Measurements from ENCODE around the gene UNCX. TPM values are rescaled to one million over a fixed set of nuclear protein-coding genes. Genes with fewer than 3 reads are reported as not detected.
"Not testable (repeated sequence)": the region's sequence is repeated elsewhere in the genome, so short reads cannot be mapped to it uniquely, and the experiment has no call there.

The UNCX gene
- total and polyA plus RNA-seq, 2 experiments from 2014 or later: not detected

DNA sequence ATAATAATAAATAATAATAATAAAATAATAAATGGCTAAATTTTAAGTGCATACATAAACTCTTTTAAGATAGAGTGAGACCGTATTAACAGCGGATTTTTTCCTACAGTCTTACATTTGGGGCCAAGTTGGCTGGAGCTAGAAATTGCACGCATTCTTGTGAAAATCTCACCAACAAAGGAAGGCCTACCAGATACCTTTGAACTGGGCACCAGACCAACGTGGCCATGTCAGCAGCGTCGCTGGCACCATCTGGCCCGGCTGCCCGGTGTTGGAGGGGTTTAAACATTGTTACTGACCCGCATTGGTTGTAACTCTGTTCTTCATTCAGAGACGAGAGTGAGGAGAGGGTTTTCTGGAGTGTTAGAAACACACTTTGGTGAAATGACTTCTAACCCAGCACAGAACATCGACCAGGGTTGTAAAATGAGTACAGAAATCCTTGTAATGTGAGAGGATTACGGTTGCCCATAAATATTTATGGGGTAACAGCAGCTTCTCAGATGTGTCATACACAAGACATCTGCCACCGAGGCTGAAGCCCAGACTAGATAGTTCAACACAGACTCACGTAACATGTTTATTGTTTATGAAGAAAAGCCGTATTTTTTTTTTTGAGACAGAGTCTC lies 34.6 kb upstream of the UNCX start:
- peak overlapping the region; percentile 43 for H3K4me2 ChIP-seq (ENCODE audit: unreplicated experiment)
- in situ Hi-C loops (cut with MboI): no loop called here
- H3K27me3 ChIP-seq (replicated peaks; ENCODE audit: insufficient read depth): peaks cover 16% of the 10 kb centered on the region
- H3K9me2 ChIP-seq (ENCODE audit: insufficient read depth): no peaks in the 10 kb centered on the region
- DNase-seq: peak; percentile 95
- H3K9me3 ChIP-seq (ENCODE audit: low read depth): no peaks in the 10 kb centered on the region
- H3K4me3 ChIP-seq: peak overlapping the region; percentile 25; the same call in 1 of the 2 replicates
- H4K20me1 ChIP-seq (ENCODE audit: insufficient read depth): no peaks in the 10 kb centered on the region
- WGBS, 2 experiments (ENCODE audit: low coverage in 1 of 2, low lambda C conversion rate in 2 of 2, missing lambda C conversion rate in 2 of 2): 10% methylated on average over 15 of the region's 15 CpGs
- H3K27ac ChIP-seq: peak overlapping the region; percentile 73
- no peaks in the 10 kb centered on the region for H3K36me3 ChIP-seq (ENCODE audit: low read depth)
- TF ChIP-seq EZH2phosphoT487 (IDR thresholded peaks at IDR 0.05; ENCODE audit: insufficient read depth, low read depth) (no peak), EZH2 (IDR thresholded peaks at IDR 0.05; ENCODE audit: insufficient read depth, poor library complexity, severe bottlenecking) (no peak)
- peak overlapping the region; percentile 53 for H3K9ac ChIP-seq
- peak overlapping the region; percentile 37 for H2AFZ ChIP-seq
- H3F3A ChIP-seq (ENCODE audit: insufficient read depth): peaks cover 15% of the 10 kb centered on the region
- no peaks in the 10 kb centered on the region for H3K79me2 ChIP-seq (ENCODE audit: insufficient read depth)
- H3K4me1 ChIP-seq (ENCODE audit: insufficient read depth): peaks cover 11% of the 10 kb centered on the region

GRCh38 chr7:1200045-1200444 lies 32.6 kb upstream of the UNCX start:
- no peaks in the 10 kb centered on the region for H3K36me3 ChIP-seq (ENCODE audit: low read depth)
- peak; percentile 20 for DNase-seq
- TF ChIP-seq EZH2phosphoT487 (IDR thresholded peaks at IDR 0.05; ENCODE audit: insufficient read depth, low read depth) (no peak), EZH2 (IDR thresholded peaks at IDR 0.05; ENCODE audit: insufficient read depth, poor library complexity, severe bottlenecking) (no peak)
- no peak overlapping the region for H3K27ac ChIP-seq
- H3K9me2 ChIP-seq (ENCODE audit: insufficient read depth): no peaks in the 10 kb centered on the region
- H3F3A ChIP-seq (ENCODE audit: insufficient read depth): peaks cover 15% of the 10 kb centered on the region
- 22 to 26% methylated on average over 19 of the region's 19 CpGs for WGBS, 2 experiments (ENCODE audit: low coverage in 1 of 2, low lambda C conversion rate in 2 of 2, missing lambda C conversion rate in 2 of 2)
- H4K20me1 ChIP-seq (ENCODE audit: insufficient read depth): no peaks in the 10 kb centered on the region
- H3K79me2 ChIP-seq (ENCODE audit: insufficient read depth): no peaks in the 10 kb centered on the region
- no peak overlapping the region for H3K4me2 ChIP-seq (ENCODE audit: unreplicated experiment)
- no peak overlapping the region for H2AFZ ChIP-seq
- H3K4me3 ChIP-seq: no peak overlapping the region
- in situ Hi-C loops (cut with MboI): no loop called here
- H3K9ac ChIP-seq: no peak overlapping the region
- H3K9me3 ChIP-seq (ENCODE audit: low read depth): no peaks in the 10 kb centered on the region
- peaks cover 11% of the 10 kb centered on the region for H3K4me1 ChIP-seq (ENCODE audit: insufficient read depth)
- peaks cover 11% of the 10 kb centered on the region; the same call in 1 of the 2 replicates for H3K27me3 ChIP-seq (replicated peaks; ENCODE audit: insufficient read depth)

DNA sequence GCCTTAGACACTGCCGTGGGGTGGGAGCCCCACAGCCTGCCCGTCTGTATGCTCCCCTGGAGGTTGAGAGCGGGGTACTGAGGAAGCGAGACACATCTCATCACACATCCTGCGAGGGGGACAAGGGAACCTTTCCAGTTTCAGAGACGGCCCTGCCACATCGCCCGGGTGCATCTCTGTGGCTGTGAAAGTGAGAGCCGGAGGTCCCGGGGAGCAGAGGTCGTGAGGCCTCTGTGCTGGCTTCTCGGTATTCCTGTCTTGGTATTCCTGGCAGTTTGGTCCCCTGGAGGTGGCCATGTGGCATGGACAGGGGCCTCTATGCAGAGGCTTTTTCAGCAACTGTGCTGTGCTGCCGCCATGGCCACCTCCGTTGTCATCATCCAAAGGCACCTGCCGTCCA lies 30.8 kb upstream of the UNCX start:
- no peak overlapping the region for H3K4me3 ChIP-seq
- H3K4me1 ChIP-seq (ENCODE audit: insufficient read depth): peaks cover 11% of the 10 kb centered on the region
- H3K36me3 ChIP-seq (ENCODE audit: low read depth): no peaks in the 10 kb centered on the region
- H3F3A ChIP-seq (ENCODE audit: insufficient read depth): peaks cover 14% of the 10 kb centered on the region
- H2AFZ ChIP-seq: no peak overlapping the region
- no peaks in the 10 kb centered on the region for H3K9me2 ChIP-seq (ENCODE audit: insufficient read depth)
- H3K79me2 ChIP-seq (ENCODE audit: insufficient read depth): no peaks in the 10 kb centered on the region
- WGBS, 2 experiments (ENCODE audit: low coverage in 1 of 2, low lambda C conversion rate in 2 of 2, missing lambda C conversion rate in 2 of 2): 73% methylated on average over 14 to 15 of the region's 15 CpGs
- TF ChIP-seq EZH2phosphoT487 (IDR thresholded peaks at IDR 0.05; ENCODE audit: insufficient read depth, low read depth) (no peak), EZH2 (IDR thresholded peaks at IDR 0.05; ENCODE audit: insufficient read depth, poor library complexity, severe bottlenecking) (no peak)
- no peaks in the 10 kb centered on the region for H3K9me3 ChIP-seq (ENCODE audit: low read depth)
- peaks cover 23% of the 10 kb centered on the region for H3K27me3 ChIP-seq (replicated peaks; ENCODE audit: insufficient read depth)
- H4K20me1 ChIP-seq (ENCODE audit: insufficient read depth): no peaks in the 10 kb centered on the region
- H3K4me2 ChIP-seq (ENCODE audit: unreplicated experiment): no peak overlapping the region
- H3K9ac ChIP-seq: no peak overlapping the region
- no peak for DNase-seq
- in situ Hi-C loops (cut with MboI): no loop called here
- no peak overlapping the region for H3K27ac ChIP-seq

DNA sequence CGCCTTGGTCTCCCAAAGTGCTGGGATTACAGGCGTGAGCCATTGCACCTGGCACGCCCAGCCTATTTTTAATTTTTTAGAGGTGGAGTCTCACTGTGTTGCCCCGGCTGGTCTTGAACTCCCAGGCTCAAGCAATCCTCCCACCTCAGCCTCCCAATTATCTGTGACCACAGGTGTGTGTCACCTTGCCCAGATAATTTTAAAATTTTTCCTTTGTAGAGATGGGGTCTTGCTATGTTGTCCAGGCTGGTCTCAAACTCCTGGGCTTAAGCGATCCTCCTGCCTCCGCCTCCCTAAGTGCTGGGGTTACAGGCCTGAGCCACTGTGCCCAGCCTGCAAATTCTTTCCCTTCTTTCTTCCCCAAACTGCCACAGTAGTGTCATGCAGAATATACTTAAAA lies 29.8 kb upstream of the UNCX start:
- H4K20me1 ChIP-seq (ENCODE audit: insufficient read depth); H3K79me2 ChIP-seq (ENCODE audit: insufficient read depth); H3K4me1 ChIP-seq (ENCODE audit: insufficient read depth); H3K4me3 ChIP-seq; H3K4me2 ChIP-seq (ENCODE audit: unreplicated experiment); H2AFZ ChIP-seq; H3K9me3 ChIP-seq (ENCODE audit: low read depth); in situ Hi-C loops (cut with MboI); DNase-seq; H3F3A ChIP-seq (ENCODE audit: insufficient read depth); H3K9ac ChIP-seq; H3K27ac ChIP-seq; H3K9me2 ChIP-seq (ENCODE audit: insufficient read depth); H3K36me3 ChIP-seq (ENCODE audit: low read depth): not testable (repeated sequence)
- H3K27me3 ChIP-seq (replicated peaks; ENCODE audit: insufficient read depth): peaks cover 23% of the 10 kb centered on the region
- 81 to 89% methylated on average over 6 of the region's 6 CpGs for WGBS, 2 experiments (ENCODE audit: low coverage in 1 of 2, low lambda C conversion rate in 2 of 2, missing lambda C conversion rate in 2 of 2)

Data from GM23248 (cell line).